Measurements from ENCODE around the gene CPNE4. TPM values are rescaled to one million over a fixed set of nuclear protein-coding genes. Genes with fewer than 3 reads are reported as not detected.

The CPNE4 gene
- total RNA-seq (0.79 TPM), polyA plus RNA-seq (ENCODE audit: insufficient read depth, low read depth, low replicate concordance) (1.2 TPM)
- long read RNA-seq, donor 1, result 0 reads
- long read RNA-seq, donor 2, result 0 reads
- long read RNA-seq, donor 3, result 0 reads
- long read RNA-seq, donor 4, result 0 reads
- long read RNA-seq, donor 5, result 0 reads
- long read RNA-seq, donor 6, result 0 reads
- long read RNA-seq, donor 7, result 0 reads
- long read RNA-seq, donor 8, result 0 reads
- long read RNA-seq, donor 9, result 0 reads
- long read RNA-seq, donor 10, result 0 reads

- peak within 1 kb of the TSS in 1 of 3 donors; percentile 40 for H3K4me3 ChIP-seq (ENCODE audit: low read length in 3 of 3)
- H3K9ac ChIP-seq (ENCODE audit: low read length in 3 of 3), result no peak within 1 kb of the TSS
- H3K4me1 ChIP-seq (ENCODE audit: control insufficient read depth in 2 of 3, insufficient read depth in 2 of 3, low read depth in 1 of 3, low read length in 3 of 3), result peaks cover 0 to 3% (median 0%) of the 10 kb centered on the region in 3 donors
- peak; percentile 62 for TF ChIP-seq CTCF (IDR thresholded peaks at IDR 0.05; ENCODE audit: borderline replicate concordance, extremely low read depth, insufficient read depth)
- no peak within 1 kb of the TSS for H3K27ac ChIP-seq (ENCODE audit: low read depth in 2 of 2, low read length in 2 of 2)
- FAIRE-seq, result no peak
- intact Hi-C loops (cut with DNase I), result loop anchor here (10.0 kb wide), 1 partner anchor 240 kb away; no protein-coding TSS in a partner anchor
- no peaks in the 10 kb centered on the region for H3K9me3 ChIP-seq (ENCODE audit: control insufficient read depth in 2 of 3, insufficient read depth in 1 of 3, low read length in 3 of 3)
- no peaks in the 10 kb centered on the region for H3K36me3 ChIP-seq (ENCODE audit: control insufficient read depth in 2 of 3, insufficient read depth in 3 of 3, low read length in 3 of 3)
- peak; percentile 88 to 94 (median 93) for DNase-seq
- peaks cover 5% of the 10 kb centered on the region for H3K27me3 ChIP-seq (ENCODE audit: control insufficient read depth, insufficient read depth, low read length)
Observed at GRCh38 chr3:132034486-132035464, at the start of gene CPNE4. Gene CPNE4 (minus strand): TSS chr3:132035014.

DNA sequence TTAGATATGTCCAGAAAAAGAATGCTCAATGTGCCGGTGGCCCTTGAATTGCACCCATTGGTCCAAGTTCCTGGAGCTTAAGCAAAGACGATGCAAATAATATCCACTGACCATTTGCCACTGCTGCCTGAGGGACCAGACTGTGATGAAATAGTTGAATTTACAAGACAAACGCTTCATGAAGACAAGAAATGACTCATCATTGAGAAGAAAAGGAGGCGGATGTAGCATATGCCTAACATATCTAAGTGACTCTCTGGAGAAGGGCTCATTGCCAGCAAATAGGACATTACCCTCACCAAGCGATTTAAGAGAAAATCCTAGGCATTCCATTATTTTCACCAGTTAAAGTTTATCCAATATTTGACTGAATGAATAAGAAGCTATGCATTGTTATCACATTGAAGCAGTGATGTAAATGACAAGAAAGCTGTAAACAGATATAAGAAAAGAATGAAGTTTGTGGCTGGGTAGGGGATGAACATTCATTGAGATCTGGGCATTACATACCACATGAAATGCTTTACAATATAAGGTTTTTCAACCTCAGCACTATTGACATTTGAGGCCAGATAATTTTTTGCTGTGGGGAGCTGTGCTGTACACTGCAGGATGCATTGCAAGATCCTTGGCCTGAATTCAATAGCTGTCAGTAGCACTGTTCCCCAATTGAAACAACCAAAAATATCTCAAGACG lies 48.9 kb upstream of the CPNE4 start:
- no peak overlapping the region for H3K27ac ChIP-seq (ENCODE audit: low read depth in 2 of 2, low read length in 2 of 2)
- FAIRE-seq (no peak), DNase-seq (no peak)
- no peaks in the 10 kb centered on the region for H3K36me3 ChIP-seq (ENCODE audit: control insufficient read depth in 2 of 3, insufficient read depth in 3 of 3, low read length in 3 of 3)
- no peaks in the 10 kb centered on the region for H3K9me3 ChIP-seq (ENCODE audit: control insufficient read depth in 2 of 3, insufficient read depth in 1 of 3, low read length in 3 of 3)
- no peaks in the 10 kb centered on the region for H3K27me3 ChIP-seq (ENCODE audit: control insufficient read depth, insufficient read depth, low read length)
- intact Hi-C loops (cut with DNase I), result no loop called here
- TF ChIP-seq CTCF (IDR thresholded peaks at IDR 0.05; ENCODE audit: borderline replicate concordance, extremely low read depth, insufficient read depth), result no peak
- no peak overlapping the region for H3K9ac ChIP-seq (ENCODE audit: low read length in 3 of 3)
- H3K4me1 ChIP-seq (ENCODE audit: control insufficient read depth in 2 of 3, insufficient read depth in 2 of 3, low read depth in 1 of 3, low read length in 3 of 3), result no peaks in the 10 kb centered on the region
- H3K4me3 ChIP-seq (ENCODE audit: low read length in 3 of 3), result no peak overlapping the region

DNA sequence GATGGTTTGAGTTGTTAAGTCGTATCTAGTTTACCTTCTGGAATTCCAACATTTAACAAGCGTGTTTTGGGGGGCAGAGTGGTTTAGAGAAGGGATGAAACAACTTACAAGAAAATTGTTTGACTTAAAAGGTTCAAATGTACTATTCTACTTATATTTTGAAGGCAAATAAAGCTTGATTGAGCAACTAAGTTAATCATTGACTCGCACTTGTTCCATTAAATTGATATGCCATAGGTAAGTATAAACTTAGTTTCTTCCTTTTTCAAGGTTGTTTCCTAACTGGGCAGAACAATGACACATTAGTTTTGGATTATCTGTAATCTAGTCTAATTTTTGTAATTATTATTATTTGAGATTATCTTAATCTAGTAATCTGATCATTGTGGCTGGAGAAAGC lies 48.3 kb upstream of the CPNE4 start:
- Histone ChIP-seq H3K4me1 (ENCODE audit: control insufficient read depth in 2 of 3, insufficient read depth in 2 of 3, low read depth in 1 of 3, low read length in 3 of 3) (no peaks in the 10 kb centered on the region), H3K9ac (ENCODE audit: low read length in 3 of 3) (no peak overlapping the region), H3K4me3 (ENCODE audit: low read length in 3 of 3) (no peak overlapping the region), H3K27ac (ENCODE audit: low read depth in 2 of 2, low read length in 2 of 2) (no peak overlapping the region), H3K9me3 (ENCODE audit: control insufficient read depth in 2 of 3, insufficient read depth in 1 of 3, low read length in 3 of 3) (no peaks in the 10 kb centered on the region), H3K36me3 (ENCODE audit: control insufficient read depth in 2 of 3, insufficient read depth in 3 of 3, low read length in 3 of 3) (no peaks in the 10 kb centered on the region), H3K27me3 (ENCODE audit: control insufficient read depth, insufficient read depth, low read length) (no peaks in the 10 kb centered on the region)
- DNase-seq, result no peak
- intact Hi-C loops (cut with DNase I), result no loop called here
- no peak for TF ChIP-seq CTCF (IDR thresholded peaks at IDR 0.05; ENCODE audit: borderline replicate concordance, extremely low read depth, insufficient read depth)
- no peak for FAIRE-seq

All from kidney (tissue), 22 donors.